Loucy (cell line): Measurements from ENCODE around the gene SPOCK2.

Source experiments
- H2AFZ ChIP-seq: fragments of 200-600 bp; sonication (generic); 2 replicates; pipeline ENCODE4 v1.6.0; 2016; ENCODE audit warnings: antibody characterized with exemption, mild to moderate bottlenecking, low read length, moderate library complexity
- H3F3A ChIP-seq: fragments of 200-600 bp; 2 replicates; pipeline ENCODE4 v1.6.0; 2016; ENCODE audit warnings: antibody characterized with exemption, low read depth, mild to moderate bottlenecking
- H3K27me3 ChIP-seq: fragments of 200-600 bp; sonication (generic); 2 replicates; pipeline ENCODE4 v1.6.1; 2014; ENCODE audit warnings: low read length, mild to moderate bottlenecking; ENCODE audit not compliant: insufficient read depth, poor library complexity, severe bottlenecking
- H3K36me3 ChIP-seq: fragments of 200-600 bp; sonication (generic); 2 replicates; pipeline ENCODE4 v1.6.1; 2016; ENCODE audit warnings: low read length; ENCODE audit not compliant: insufficient read depth
- H3K4me1 ChIP-seq: fragments of 200-600 bp; sonication (generic); 2 replicates; pipeline ENCODE4 v1.5.1; 2014; ENCODE audit warnings: low read length, mild to moderate bottlenecking; ENCODE audit not compliant: insufficient read depth, poor library complexity, severe bottlenecking
- H3K4me2 ChIP-seq: fragments of 200-600 bp; sonication (generic); 2 replicates; pipeline ENCODE4 v1.6.0; 2014; ENCODE audit warnings: antibody characterized with exemption, low read length, low read depth, mild to moderate bottlenecking; ENCODE audit not compliant: poor library complexity, severe bottlenecking
- H3K4me3 ChIP-seq: fragments of 200-600 bp; sonication (generic); 2 replicates; pipeline ENCODE4 v1.5.1; 2014; ENCODE audit warnings: low read length, mild to moderate bottlenecking, mixed read lengths; ENCODE audit not compliant: poor library complexity, severe bottlenecking
- H3K79me2 ChIP-seq: fragments of 200-600 bp; sonication (generic); 2 replicates; pipeline ENCODE4 v1.6.1; 2014; ENCODE audit warnings: low read length; ENCODE audit not compliant: insufficient read depth
- H3K9ac ChIP-seq: fragments of 200-600 bp; sonication (generic); 2 replicates; pipeline ENCODE4 v1.6.0; 2014; ENCODE audit warnings: mild to moderate bottlenecking, low read depth, low read length, moderate library complexity; ENCODE audit not compliant: poor library complexity, severe bottlenecking
- H3K9me2 ChIP-seq: fragments of 200-600 bp; sonication (generic); replicated peaks from 2 replicates; pipeline ENCODE4 v1.6.1; 2016; ENCODE audit warnings: low read depth, low read length, mixed read lengths
- H3K9me3 ChIP-seq: fragments of 200-600 bp; sonication (generic); 2 replicates; pipeline ENCODE4 v1.6.1; 2014; ENCODE audit warnings: mild to moderate bottlenecking, antibody characterized with exemption, low read length, low read depth; ENCODE audit not compliant: insufficient read depth
- H4K20me1 ChIP-seq: fragments of 200-600 bp; sonication (generic); 2 replicates; pipeline ENCODE4 v1.6.0; 2014; ENCODE audit warnings: antibody characterized with exemption, low read length, mild to moderate bottlenecking; ENCODE audit not compliant: insufficient read depth, poor library complexity, severe bottlenecking
- CTCF ChIP-seq: fragments of 200-600 bp; sonication (generic); conservative IDR thresholded peaks from 2 replicates; pipeline ENCODE4 v1.5.1; 2014; ENCODE audit warnings: mild to moderate bottlenecking, antibody characterized with exemption, low read length
- EZH2phosphoT487 ChIP-seq: fragments of 200-600 bp; IDR thresholded peaks from 2 replicates; pipeline ENCODE4 v1.6.1; 2018; ENCODE audit warnings: antibody characterized with exemption, mild to moderate bottlenecking, moderate library complexity, borderline replicate concordance

SPOCK2 gene

DNA sequence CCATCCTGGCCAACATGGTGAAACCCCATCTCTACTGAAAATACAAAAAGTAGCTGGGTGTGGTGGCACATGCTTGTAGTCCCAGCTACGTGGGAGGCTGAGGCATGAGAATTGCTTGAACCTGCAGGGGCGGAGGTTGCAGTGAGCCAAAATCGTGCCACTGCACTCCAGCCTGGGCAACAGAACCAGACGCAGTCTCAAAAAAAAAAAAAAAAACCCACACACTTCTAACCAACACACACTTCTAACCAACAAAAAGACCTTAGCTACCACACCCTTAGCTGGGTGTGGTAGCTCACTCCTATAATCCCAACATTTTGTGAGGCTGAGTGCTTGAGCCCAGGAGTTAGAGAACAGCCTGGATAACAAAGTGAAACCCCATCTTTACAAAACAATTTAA, 33.9 kb upstream of the SPOCK2 start:
- no peaks in the 10 kb centered on the region for H4K20me1 ChIP-seq
- no peak overlapping the region for H3K4me3 ChIP-seq
- TF ChIP-seq CTCF: no peak
- TF ChIP-seq EZH2phosphoT487: no peak
- no peaks in the 10 kb centered on the region for H3K27me3 ChIP-seq
- H3K9me3 ChIP-seq: no peaks in the 10 kb centered on the region
- H3K4me1 ChIP-seq: no peaks in the 10 kb centered on the region
- no peak overlapping the region for H3K9ac ChIP-seq
- H3K79me2 ChIP-seq: no peaks in the 10 kb centered on the region
- no peaks in the 10 kb centered on the region for H3K9me2 ChIP-seq
- no peaks in the 10 kb centered on the region for H3F3A ChIP-seq
- H2AFZ ChIP-seq: no peak overlapping the region
- H3K36me3 ChIP-seq: peaks cover 27% of the 10 kb centered on the region
- no peak overlapping the region for H3K4me2 ChIP-seq

DNA sequence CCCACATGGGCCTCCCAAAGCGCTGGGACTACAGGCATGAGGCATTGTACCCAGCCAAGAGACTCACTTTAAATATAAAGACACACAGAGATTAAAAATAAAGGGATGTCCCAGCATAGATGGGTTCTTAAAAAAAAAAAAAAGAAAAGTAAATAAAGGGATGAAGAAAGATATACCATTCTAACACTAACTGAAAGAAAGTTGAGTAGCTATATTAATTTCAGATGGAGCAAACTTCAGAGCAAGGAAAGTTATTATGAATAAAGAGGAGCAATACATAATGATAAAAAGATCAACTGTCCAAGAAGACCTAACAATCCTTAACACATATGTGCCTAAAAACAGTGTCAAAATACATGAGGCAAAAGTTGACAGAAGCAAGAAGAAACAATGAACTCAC, 33.0 kb upstream of the SPOCK2 start:
- H3K4me1 ChIP-seq: no peaks in the 10 kb centered on the region
- no peak for TF ChIP-seq EZH2phosphoT487
- TF ChIP-seq CTCF: no peak
- H3K4me2 ChIP-seq: no peak overlapping the region
- H3K79me2 ChIP-seq: no peaks in the 10 kb centered on the region
- no peak overlapping the region for H2AFZ ChIP-seq
- H3K9me3 ChIP-seq: peaks cover 2% of the 10 kb centered on the region; the same call in 1 of the 2 replicates
- peaks cover 23% of the 10 kb centered on the region for H3K36me3 ChIP-seq
- H3K9ac ChIP-seq: no peak overlapping the region
- no peak overlapping the region for H3K4me3 ChIP-seq
- no peaks in the 10 kb centered on the region for H4K20me1 ChIP-seq
- no peaks in the 10 kb centered on the region for H3K27me3 ChIP-seq
- no peaks in the 10 kb centered on the region for H3F3A ChIP-seq
- no peaks in the 10 kb centered on the region for H3K9me2 ChIP-seq

DNA sequence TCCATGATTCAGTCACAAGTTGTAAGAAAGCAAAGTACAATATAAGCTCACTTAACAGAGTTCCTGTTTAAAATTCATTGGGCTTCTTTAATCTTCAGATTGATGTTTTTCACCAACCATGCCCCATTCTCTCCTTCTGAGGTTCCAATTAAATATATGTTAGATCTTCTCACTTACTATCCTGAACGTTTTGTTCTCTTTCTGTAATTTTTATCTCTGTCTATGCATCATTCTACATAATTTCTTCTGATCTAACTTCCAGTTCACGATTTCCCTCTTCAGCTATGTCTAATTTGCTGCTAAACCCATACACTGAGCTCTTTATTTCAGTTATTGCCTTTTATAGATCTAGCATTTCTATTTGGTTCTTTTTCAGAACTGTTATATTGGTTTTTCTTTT, 28.0 kb upstream of the SPOCK2 start:
- Histone ChIP-seq H3K36me3 (peaks cover 29% of the 10 kb centered on the region), H3K9me3 (peaks cover 5% of the 10 kb centered on the region; the same call in 1 of the 2 replicates), H3K9me2 (no peaks in the 10 kb centered on the region), H3K9ac (no peak overlapping the region), H3K27me3 (no peaks in the 10 kb centered on the region), H3K4me2 (no peak overlapping the region), H3F3A (no peaks in the 10 kb centered on the region), H3K79me2 (no peaks in the 10 kb centered on the region), H4K20me1 (no peaks in the 10 kb centered on the region), H2AFZ (no peak overlapping the region), H3K4me1 (no peaks in the 10 kb centered on the region), H3K4me3 (no peak overlapping the region)
- no peak for TF ChIP-seq CTCF
- no peak for TF ChIP-seq EZH2phosphoT487
